Subcutaneous abdominal adipose tissue (tissue), 5 donors: ENCODE measurements around the gene HS3ST6.
A peak's percentile ranks its signal among the peaks of the same experiment; 100 is the strongest.

Experiments used
- H3K27ac ChIP-seq: one replicate; pipeline ENCODE4 v1.7.0; 2013; ENCODE audit warnings: low read depth, mild to moderate bottlenecking, inconsistent platforms, low read length, moderate library complexity
- H3K27me3 ChIP-seq, 5 donors: one replicate each; pipeline ENCODE4 v1.7.0; 2013; ENCODE audit warnings: low read length in 5 of 5, inconsistent platforms in 1 of 5; ENCODE audit not compliant: control insufficient read depth in 5 of 5, insufficient read depth in 4 of 5
- H3K36me3 ChIP-seq, 5 donors: one replicate each; pipeline ENCODE4 v1.7.0; 2013; ENCODE audit warnings: low read length in 5 of 5; ENCODE audit not compliant: control insufficient read depth in 5 of 5, insufficient read depth in 5 of 5
- H3K4me1 ChIP-seq, 5 donors: one replicate each; pipeline ENCODE4 v1.7.0; 2013; ENCODE audit warnings: low read length in 5 of 5, mild to moderate bottlenecking in 3 of 5, moderate library complexity in 1 of 5; ENCODE audit not compliant: control insufficient read depth in 5 of 5, insufficient read depth in 5 of 5
- H3K4me3 ChIP-seq, 5 donors: one replicate each; pipeline ENCODE4 v1.7.0; 2013; ENCODE audit warnings: low read length in 5 of 5, low read depth in 1 of 5
- H3K9ac ChIP-seq, 5 donors: one replicate each; pipeline ENCODE4 v1.7.0; 2013; ENCODE audit warnings: low read length in 5 of 5, mild to moderate bottlenecking in 4 of 5, moderate library complexity in 3 of 5
- H3K9me3 ChIP-seq, 5 donors: one replicate each; pipeline ENCODE4 v1.7.0; 2013; ENCODE audit warnings: low read length in 5 of 5; ENCODE audit not compliant: control insufficient read depth in 5 of 5
- donor health status: healthy.
- donor health status: healthy.
- donor health status: healthy.
- donor health status: healthy.
- donor health status: healthy.

HS3ST6 gene

GRCh38 chr16:1947369-1947670 is 29.1 kb upstream of the HS3ST6 start:
- H3K9me3 ChIP-seq = no peaks in the 10 kb centered on the region
- no peaks in the 10 kb centered on the region for H3K36me3 ChIP-seq
- no peak overlapping the region for H3K9ac ChIP-seq
- no peaks in the 10 kb centered on the region for H3K27me3 ChIP-seq
- no peak overlapping the region for H3K27ac ChIP-seq
- no peak overlapping the region for H3K4me3 ChIP-seq
- peaks cover 0 to 18% (median 12%) of the 10 kb centered on the region in 5 donors for H3K4me1 ChIP-seq

GRCh38 chr16:1946495-1947368 is 28.5 kb upstream of the HS3ST6 start:
- H3K9ac ChIP-seq = no peak overlapping the region

GRCh38 chr16:1945559-1946391 is 27.6 kb upstream of the HS3ST6 start:
- Histone ChIP-seq H3K9me3 (no peaks in the 10 kb centered on the region), H3K27me3 (no peaks in the 10 kb centered on the region), H3K9ac (no peak overlapping the region), H3K4me3 (no peak overlapping the region), H3K27ac (no peak overlapping the region), H3K4me1 (peaks cover 9 to 33% (median 21%) of the 10 kb centered on the region in 5 donors), H3K36me3 (peaks cover 0 to 3% (median 0%) of the 10 kb centered on the region in 5 donors)

More at GRCh38 chr16:1946495-1947368, 28.5 kb upstream of the HS3ST6 start:
- H3K27ac ChIP-seq = no peak overlapping the region
- H3K9me3 ChIP-seq = no peaks in the 10 kb centered on the region
- no peaks in the 10 kb centered on the region for H3K36me3 ChIP-seq
- H3K4me3 ChIP-seq = no peak overlapping the region
- peaks cover 4 to 24% (median 18%) of the 10 kb centered on the region in 5 donors for H3K4me1 ChIP-seq
- H3K27me3 ChIP-seq = no peaks in the 10 kb centered on the region

DNA sequence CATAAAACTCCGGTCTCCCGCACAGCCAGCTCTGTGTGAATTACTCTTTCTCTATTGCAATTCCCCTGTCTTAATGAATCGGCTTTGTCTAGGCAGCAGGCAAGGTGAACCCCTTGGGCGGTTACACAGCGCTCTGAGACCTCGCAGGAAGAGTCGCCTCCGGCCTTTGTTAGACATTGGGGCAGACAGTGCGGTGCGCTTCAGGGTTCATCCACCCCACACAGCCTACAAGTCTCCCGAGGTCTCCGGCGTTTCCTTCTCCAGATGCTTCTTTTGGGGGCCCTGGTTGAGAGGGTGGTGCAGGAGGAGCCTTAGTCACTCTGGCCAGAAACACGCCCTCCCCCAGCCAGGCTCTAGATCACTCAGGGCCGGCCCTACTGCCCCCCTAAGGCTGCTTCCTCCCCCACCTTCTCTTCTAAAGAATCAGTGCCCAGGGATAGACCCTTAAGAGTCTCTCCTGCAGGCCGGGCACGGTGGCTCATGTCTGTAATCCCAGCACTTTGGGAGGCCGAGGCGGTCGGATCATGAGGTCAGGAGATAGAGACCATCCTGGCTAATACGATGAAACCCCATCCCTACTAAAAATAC is 26.5 kb upstream of the HS3ST6 start:
- Histone ChIP-seq H3K4me3 (no peak overlapping the region), H3K27ac (no peak overlapping the region), H3K36me3 (peaks cover 0 to 12% (median 7%) of the 10 kb centered on the region in 5 donors), H3K4me1 (peaks cover 11 to 40% (median 28%) of the 10 kb centered on the region in 5 donors), H3K9ac (no peak overlapping the region), H3K9me3 (no peaks in the 10 kb centered on the region), H3K27me3 (no peaks in the 10 kb centered on the region)

DNA sequence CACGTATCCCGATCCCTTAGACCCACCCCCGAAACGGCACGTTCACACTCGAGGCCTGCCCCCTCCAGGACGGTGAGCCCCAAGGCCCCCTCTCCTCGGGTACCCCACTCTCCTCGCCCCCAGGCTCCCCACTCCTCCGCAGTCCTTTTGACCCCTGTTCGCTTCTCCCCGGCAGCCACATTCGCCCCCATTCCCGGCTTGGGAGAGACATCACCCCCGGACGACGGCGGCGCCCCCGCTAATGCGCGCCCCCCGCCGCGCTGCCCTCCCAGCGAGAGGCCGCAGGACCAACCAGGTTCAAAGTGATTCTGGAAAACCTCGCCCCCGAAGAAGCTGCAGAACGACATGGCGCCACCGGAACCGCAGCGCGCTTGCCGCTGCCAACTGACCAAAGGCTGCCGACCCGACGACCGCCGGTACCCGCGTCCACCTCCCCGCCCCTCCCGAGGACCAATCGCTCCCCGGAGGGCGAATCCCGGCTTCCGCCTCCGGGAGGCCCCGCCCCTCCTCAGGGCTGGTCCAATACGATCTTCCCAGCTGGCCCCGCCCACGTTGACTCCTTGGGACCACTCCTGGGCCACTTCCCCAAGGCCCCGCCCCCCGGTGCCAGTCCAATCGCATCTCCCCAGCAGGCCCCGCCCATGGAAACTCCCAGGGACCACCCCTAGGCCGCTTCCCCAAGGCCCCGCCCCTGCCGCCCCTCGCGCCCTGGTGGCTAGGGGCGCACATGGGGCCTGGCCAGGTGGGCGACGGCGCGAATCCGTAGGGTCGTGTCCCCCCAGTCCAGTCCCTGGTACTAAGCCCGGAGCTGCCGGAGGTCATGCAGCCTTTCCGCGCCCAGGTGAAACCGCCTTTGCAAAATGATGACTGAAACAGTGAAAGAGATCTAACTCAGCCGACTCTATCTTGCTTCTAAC is 24.9 kb upstream of the HS3ST6 start, which contains the start of gene MSRB1:
Gene MSRB1 (minus strand): TSS at position 390 of the 917 bp plus-strand sequence. CDS start 43 bp downstream, at position 347.
- Histone ChIP-seq H3K9ac (peak within 1 kb of the TSS in 4 of 5 donors; percentile 61 to 84 (median 78)), H3K27ac (peak within 1 kb of the TSS; percentile 69), H3K27me3 (no peaks in the 10 kb centered on the region), H3K9me3 (no peaks in the 10 kb centered on the region), H3K4me3 (peak within 1 kb of the TSS; percentile 57 to 83 (median 78)), H3K4me1 (peaks cover 11 to 40% (median 28%) of the 10 kb centered on the region in 5 donors), H3K36me3 (peaks cover 0 to 28% (median 20%) of the 10 kb centered on the region in 5 donors)

GRCh38 chr16:1942047-1942809 is 24.0 kb upstream of the HS3ST6 start:
- Histone ChIP-seq H3K27ac (peak overlapping the region; percentile 69), H3K27me3 (no peaks in the 10 kb centered on the region), H3K36me3 (peaks cover 0 to 36% (median 26%) of the 10 kb centered on the region in 5 donors), H3K9ac (peak overlapping the region in 4 of 5 donors; percentile 61 to 84 (median 78)), H3K4me1 (peaks cover 11 to 40% (median 28%) of the 10 kb centered on the region in 5 donors), H3K9me3 (no peaks in the 10 kb centered on the region), H3K4me3 (peak overlapping the region; percentile 48 to 83 (median 78))

- Histone ChIP-seq H3K4me1 (peaks cover 11 to 40% (median 28%) of the 10 kb centered on the region in 5 donors), H3K9ac (peak overlapping the region in 3 of 5 donors; percentile 60 to 78 (median 78)), H3K36me3 (peaks cover 0 to 43% (median 30%) of the 10 kb centered on the region in 5 donors), H3K27ac (peak overlapping the region; percentile 69), H3K4me3 (peak overlapping the region in 4 of 5 donors; percentile 40 to 83 (median 75)), H3K9me3 (no peaks in the 10 kb centered on the region), H3K27me3 (no peaks in the 10 kb centered on the region)
These were observed 23.2 kb upstream of the HS3ST6 start for GRCh38 chr16:1941162-1942046.
